Subcutaneous adipose tissue (tissue), 4 donors: ENCODE data around the gene AKNAD1. TPM values are rescaled to one million over a fixed set of nuclear protein-coding genes. Genes with fewer than 3 reads are reported as not detected.

Experiments used
- total RNA-seq, 4 donors: library from RNA; depleted of rRNA; stranded (reverse); fragments of >200 nt; gene quantifications; one replicate each; pipeline ENCODE4 v1.1.0, GENCODE V29; 2016
- TF ChIP-seq, protein P1 (sequence below): fragments of 450-650 bp; IDR thresholded peaks from one replicate; pipeline ENCODE4 v1.5.1; 2016; ENCODE audit warnings: low read depth, mild to moderate bottlenecking, control low read depth, antibody characterized with exemption, moderate library complexity

AKNAD1 gene
- total RNA-seq, 4 donors from 2014 or later, result 0.57 to 2.9 (median 1.3) TPM; not detected in 1

DNA sequence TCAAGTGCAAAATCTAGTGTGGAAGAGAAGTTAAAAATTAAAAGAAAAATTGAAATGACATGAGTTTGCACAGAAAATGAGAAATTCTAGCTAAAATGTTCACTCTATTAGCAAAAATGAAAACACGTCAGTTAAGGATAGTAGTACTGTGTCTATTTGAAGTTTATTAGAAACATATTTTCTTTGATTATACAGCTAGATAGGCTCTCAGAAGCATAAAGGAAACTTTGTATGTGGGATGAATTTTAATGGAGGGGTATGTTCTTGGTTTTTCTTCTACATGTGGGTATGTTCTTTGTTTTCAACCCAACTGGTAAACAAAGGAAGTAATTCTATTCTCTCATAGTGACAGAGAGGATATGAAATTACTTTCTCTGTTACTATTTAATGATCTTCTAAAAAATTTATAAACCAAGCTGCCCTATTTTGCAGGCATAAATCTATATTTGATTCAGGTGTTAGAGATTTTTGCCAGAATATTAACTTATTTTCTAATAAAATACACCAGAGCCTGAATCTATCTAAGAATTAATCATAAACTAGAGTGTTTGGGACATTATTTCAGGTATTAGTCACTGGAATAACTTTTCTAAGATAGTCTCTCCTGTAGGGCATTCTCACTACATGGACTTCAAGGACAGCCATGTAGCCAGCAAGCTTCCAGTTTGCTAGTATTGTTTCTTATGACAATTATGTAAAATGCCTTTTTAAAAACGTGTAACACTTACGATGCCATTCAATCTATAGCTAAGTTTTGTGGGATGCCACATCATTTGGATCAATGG lies 35.7 kb upstream of the AKNAD1 start:
- TF ChIP-seq, protein P1, sequence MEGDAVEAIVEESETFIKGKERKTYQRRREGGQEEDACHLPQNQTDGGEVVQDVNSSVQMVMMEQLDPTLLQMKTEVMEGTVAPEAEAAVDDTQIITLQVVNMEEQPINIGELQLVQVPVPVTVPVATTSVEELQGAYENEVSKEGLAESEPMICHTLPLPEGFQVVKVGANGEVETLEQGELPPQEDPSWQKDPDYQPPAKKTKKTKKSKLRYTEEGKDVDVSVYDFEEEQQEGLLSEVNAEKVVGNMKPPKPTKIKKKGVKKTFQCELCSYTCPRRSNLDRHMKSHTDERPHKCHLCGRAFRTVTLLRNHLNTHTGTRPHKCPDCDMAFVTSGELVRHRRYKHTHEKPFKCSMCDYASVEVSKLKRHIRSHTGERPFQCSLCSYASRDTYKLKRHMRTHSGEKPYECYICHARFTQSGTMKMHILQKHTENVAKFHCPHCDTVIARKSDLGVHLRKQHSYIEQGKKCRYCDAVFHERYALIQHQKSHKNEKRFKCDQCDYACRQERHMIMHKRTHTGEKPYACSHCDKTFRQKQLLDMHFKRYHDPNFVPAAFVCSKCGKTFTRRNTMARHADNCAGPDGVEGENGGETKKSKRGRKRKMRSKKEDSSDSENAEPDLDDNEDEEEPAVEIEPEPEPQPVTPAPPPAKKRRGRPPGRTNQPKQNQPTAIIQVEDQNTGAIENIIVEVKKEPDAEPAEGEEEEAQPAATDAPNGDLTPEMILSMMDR, result no peak

DNA sequence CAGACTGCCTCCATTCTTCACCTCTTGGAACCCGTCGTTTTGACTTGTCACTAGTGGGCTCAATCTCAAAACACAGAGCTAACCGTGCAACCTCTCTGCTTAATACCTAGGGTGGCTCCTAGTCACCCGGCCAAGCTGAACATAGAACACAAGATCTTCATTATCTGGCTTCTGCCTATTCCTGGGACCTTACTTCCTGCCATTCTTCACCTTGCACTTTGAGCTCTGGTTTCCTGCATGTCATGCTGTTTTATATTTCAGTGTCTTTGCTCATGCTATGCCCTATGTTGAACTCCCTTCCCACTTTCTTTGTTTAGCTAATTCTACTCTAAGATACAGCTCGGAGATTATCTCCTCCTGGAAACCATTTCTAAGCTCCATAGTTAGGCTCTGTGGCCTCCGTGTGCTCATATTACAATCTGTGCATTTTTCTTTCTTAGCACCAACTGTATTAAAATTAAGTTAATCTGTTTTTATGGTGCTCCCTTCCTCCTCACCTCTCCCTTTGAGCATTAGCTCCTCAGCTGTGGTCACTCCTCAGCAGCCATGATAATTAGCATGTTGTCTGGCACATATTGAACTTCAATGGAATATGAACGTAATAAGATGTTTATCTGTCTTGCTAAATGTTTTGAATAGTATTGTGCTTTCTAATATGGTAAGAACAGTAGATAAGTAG lies 33.0 kb upstream of the AKNAD1 start:
- TF ChIP-seq, protein P1, result no peak

DNA sequence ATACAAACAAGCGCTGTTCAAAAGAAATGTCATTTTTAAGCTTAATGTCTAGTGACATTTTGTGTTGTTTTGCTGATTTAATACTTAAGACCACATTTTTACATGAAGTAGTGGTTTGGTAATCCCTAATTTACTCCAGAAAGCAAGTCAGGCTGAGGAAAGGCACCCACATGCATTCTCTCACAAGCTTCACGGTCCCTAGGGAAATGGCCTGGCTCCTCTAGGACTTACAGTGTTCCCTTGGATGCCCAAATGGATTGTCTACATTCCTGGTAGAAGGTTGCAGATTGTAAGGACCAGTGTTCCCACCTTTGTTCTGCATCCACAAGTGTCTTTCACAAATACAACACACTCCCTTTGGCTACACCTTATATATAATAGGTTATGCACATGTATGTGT lies 29.4 kb upstream of the AKNAD1 start:
- TF ChIP-seq, protein P1, result no peak

DNA sequence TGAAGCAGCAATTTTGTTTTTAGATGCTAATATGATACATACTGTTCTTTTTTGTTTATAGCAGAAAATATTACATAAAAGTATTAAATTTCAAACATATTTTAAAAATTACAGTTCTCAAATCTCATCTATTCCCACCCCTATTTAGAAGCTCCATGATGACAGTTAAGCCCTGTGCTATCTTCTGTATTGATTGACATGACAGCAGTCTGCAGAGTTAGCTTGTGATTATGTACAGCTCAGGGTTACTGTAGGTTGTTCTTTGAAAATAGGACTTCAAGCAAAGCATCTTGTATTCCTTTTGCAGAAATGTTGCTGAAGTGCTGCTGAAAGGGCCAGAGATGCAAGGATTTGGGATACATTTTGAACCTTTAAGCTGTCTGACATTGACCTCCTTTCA lies 28.1 kb upstream of the AKNAD1 start:
- TF ChIP-seq, protein P1, result no peak

DNA sequence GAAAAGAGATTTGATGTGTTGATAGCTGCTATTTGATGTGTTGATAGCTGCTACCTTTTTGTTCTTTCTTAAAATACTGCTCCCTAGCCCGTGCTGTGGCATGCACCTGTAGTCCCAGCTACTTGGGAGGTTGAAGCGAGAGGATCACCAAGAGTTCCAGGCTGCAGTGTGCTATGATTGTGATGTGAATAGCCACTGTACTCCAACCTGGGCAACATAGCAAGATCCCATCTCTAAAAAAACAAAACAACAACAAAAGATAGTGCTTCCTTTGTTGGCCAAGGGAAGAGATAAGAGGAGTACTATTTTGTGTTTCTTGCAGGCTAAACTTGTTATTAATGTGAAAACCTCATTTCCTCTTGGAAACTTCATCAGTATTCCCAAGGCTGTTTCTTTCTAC lies 25.9 kb upstream of the AKNAD1 start:
- TF ChIP-seq, protein P1, result no peak

GRCh38 chr1:108881369-108881768 lies 24.5 kb upstream of the AKNAD1 start:
- TF ChIP-seq, protein P1, result no peak

DNA sequence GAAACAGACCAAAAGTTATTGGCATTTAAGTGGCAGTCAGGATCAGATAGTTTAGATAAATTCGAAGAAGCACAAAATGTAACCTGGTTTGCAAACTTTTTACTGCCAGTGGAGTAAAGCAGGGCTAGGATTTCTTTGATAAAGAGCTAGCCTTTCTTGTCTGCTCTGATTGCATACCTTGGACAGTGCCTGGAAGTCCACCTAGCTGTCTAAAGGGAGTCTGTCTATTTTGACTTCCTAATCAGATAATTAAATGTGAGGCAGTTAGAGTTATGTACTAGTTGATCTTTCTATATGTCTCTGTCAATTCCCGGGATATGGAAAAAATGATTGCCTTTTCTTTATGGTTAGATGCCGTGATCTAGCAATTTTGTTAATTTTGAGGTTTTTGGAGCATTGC lies 24.0 kb upstream of the AKNAD1 start:
- TF ChIP-seq, protein P1, result no peak
